SK-N-SH (cell line): ENCODE data around the gene KDM5D.

ENCODE experiments used
- EZH2phosphoT487 ChIP-seq: fragments of 200-600 bp; sonication (generic); IDR thresholded peaks from 2 replicates; pipeline ENCODE4 v1.6.1; 2017; ENCODE audit warnings: low read depth, mixed run types, mild to moderate bottlenecking, antibody characterized with exemption, moderate library complexity, borderline replicate concordance
- GABPA ChIP-seq: IDR thresholded peaks from 2 replicates; pipeline ENCODE4 v1.4.0; 2012; ENCODE audit warnings: low read depth, mild to moderate bottlenecking
- GATA2 ChIP-seq: sonication (generic); formaldehyde crosslinking; IDR thresholded peaks from 2 replicates; pipeline ENCODE4 v1.5.0; 2020; ENCODE audit warnings: mild to moderate bottlenecking, missing genetic modification reagents
- MXI1 ChIP-seq: IDR thresholded peaks from 2 replicates; pipeline ENCODE4 v1.6.1; 2012; ENCODE audit warnings: mild to moderate bottlenecking, low read depth, low read length, improper control_type of control experiment
- NRF1 ChIP-seq: IDR thresholded peaks from 2 replicates; pipeline ENCODE4 v1.6.1; 2012; ENCODE audit warnings: low read depth, mild to moderate bottlenecking, low read length
- POLR2AphosphoS5 ChIP-seq: IDR thresholded peaks from 2 replicates; pipeline ENCODE4 v1.6.1; 2012; ENCODE audit warnings: low read depth, low read length
- RFX5 ChIP-seq: IDR thresholded peaks from 2 replicates; pipeline ENCODE4 v1.6.1; 2012; ENCODE audit warnings: mild to moderate bottlenecking, improper control_type of control experiment, low read length
- RXRA ChIP-seq: IDR thresholded peaks from 2 replicates; pipeline ENCODE4 v1.4.0; 2012; ENCODE audit warnings: low read depth, mild to moderate bottlenecking, borderline replicate concordance
- SIN3A ChIP-seq: IDR thresholded peaks from 2 replicates; pipeline ENCODE4 v1.6.1; 2012; ENCODE audit warnings: low read depth, mild to moderate bottlenecking, low read length, moderate library complexity, borderline replicate concordance
- YY1 ChIP-seq: IDR thresholded peaks from 2 replicates; pipeline ENCODE4 v1.4.0; 2012; ENCODE audit warnings: low read depth, mild to moderate bottlenecking
- TF ChIP-seq, protein P1 (sequence below): fragments of 200-600 bp; sonication (generic); IDR thresholded peaks from 2 replicates; pipeline ENCODE4 v1.6.1; 2017; ENCODE audit warnings: antibody characterized with exemption, mild to moderate bottlenecking, moderate library complexity

DNA sequence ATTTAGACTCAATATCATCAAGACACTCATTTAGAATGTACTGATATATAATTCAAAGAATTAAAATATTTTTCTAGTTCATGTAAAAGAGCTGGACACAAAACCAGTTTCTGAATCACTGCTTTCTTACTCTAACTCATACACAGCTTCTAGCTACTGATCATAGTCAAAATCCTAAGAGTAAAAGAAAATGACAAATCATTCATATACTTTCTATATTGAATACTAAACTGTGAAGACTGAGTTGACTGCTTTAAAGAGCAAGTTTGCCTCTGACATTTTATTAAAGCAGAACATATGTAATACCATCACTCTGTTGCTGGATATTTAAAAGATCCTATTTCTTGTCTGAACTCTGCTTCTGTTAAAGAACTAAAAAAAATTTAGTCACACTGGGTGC is 2.4 kb downstream of the KDM5D start:
- no peak for TF ChIP-seq RFX5
- no peak for TF ChIP-seq POLR2AphosphoS5
- TF ChIP-seq, protein P1, sequence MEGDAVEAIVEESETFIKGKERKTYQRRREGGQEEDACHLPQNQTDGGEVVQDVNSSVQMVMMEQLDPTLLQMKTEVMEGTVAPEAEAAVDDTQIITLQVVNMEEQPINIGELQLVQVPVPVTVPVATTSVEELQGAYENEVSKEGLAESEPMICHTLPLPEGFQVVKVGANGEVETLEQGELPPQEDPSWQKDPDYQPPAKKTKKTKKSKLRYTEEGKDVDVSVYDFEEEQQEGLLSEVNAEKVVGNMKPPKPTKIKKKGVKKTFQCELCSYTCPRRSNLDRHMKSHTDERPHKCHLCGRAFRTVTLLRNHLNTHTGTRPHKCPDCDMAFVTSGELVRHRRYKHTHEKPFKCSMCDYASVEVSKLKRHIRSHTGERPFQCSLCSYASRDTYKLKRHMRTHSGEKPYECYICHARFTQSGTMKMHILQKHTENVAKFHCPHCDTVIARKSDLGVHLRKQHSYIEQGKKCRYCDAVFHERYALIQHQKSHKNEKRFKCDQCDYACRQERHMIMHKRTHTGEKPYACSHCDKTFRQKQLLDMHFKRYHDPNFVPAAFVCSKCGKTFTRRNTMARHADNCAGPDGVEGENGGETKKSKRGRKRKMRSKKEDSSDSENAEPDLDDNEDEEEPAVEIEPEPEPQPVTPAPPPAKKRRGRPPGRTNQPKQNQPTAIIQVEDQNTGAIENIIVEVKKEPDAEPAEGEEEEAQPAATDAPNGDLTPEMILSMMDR = no peak
- no peak for TF ChIP-seq YY1
- TF ChIP-seq EZH2phosphoT487 = no peak
- no peak for TF ChIP-seq GABPA
- no peak for TF ChIP-seq GATA2 (CRISPR knock-in tag)
- no peak for TF ChIP-seq SIN3A
- TF ChIP-seq NRF1 = no peak
- no peak for TF ChIP-seq MXI1
- no peak for TF ChIP-seq RXRA
